ENCODE data around the gene EHMT2. TPM values are rescaled to one million over a fixed set of nuclear protein-coding genes. Genes with fewer than 3 reads are reported as not detected.

Gene EHMT2
- total RNA-seq, 1 donor from 2014 or later = 15.6 TPM

- intact Hi-C loops (cut with micrococcal nuclease) = no loop called here
- no peaks in the 10 kb centered on the region for H3K9me3 ChIP-seq (replicated peaks)
- TF ChIP-seq CTCF (IDR thresholded peaks at IDR 0.05; ENCODE audit: borderline replicate concordance) = no peak
- DNase-seq = no peak
- no peak overlapping the region for H3K27ac ChIP-seq (replicated peaks)
- H3K36me3 ChIP-seq = peaks cover 94% of the 10 kb centered on the region
- H3K27me3 ChIP-seq (ENCODE audit: low read depth) = no peaks in the 10 kb centered on the region
- H3K4me1 ChIP-seq = no peaks in the 10 kb centered on the region
- H3K4me3 ChIP-seq = no peak overlapping the region
These were observed 12.9 kb downstream of the EHMT2 start for GRCh38 chr6:31884528-31885035.

GRCh38 chr6:31883676-31884075 is 13.8 kb downstream of the EHMT2 start:
- DNase-seq = no peak
- Histone ChIP-seq H3K9me3 (replicated peaks) (no peaks in the 10 kb centered on the region), H3K4me1 (no peaks in the 10 kb centered on the region), H3K27ac (replicated peaks) (no peak overlapping the region), H3K36me3 (peaks cover 87% of the 10 kb centered on the region), H3K4me3 (no peak overlapping the region), H3K27me3 (ENCODE audit: low read depth) (no peaks in the 10 kb centered on the region)
- no peak for TF ChIP-seq CTCF (IDR thresholded peaks at IDR 0.05; ENCODE audit: borderline replicate concordance)
- intact Hi-C loops (cut with micrococcal nuclease) = no loop called here

- H3K27me3 ChIP-seq (ENCODE audit: low read depth) = no peaks in the 10 kb centered on the region
- no peak overlapping the region for H3K4me3 ChIP-seq
- H3K36me3 ChIP-seq = peaks cover 74% of the 10 kb centered on the region
- no peaks in the 10 kb centered on the region for H3K4me1 ChIP-seq
- H3K9me3 ChIP-seq (replicated peaks) = no peaks in the 10 kb centered on the region
- intact Hi-C loops (cut with micrococcal nuclease) = no loop called here
- DNase-seq = no peak
- TF ChIP-seq CTCF (IDR thresholded peaks at IDR 0.05; ENCODE audit: borderline replicate concordance) = no peak
- H3K27ac ChIP-seq (replicated peaks) = no peak overlapping the region
These were observed 15.2 kb downstream of the EHMT2 start for GRCh38 chr6:31882344-31882743.

GRCh38 chr6:31881136-31881859 is 16.2 kb downstream of the EHMT2 start:
- Histone ChIP-seq H3K4me3 (no peak overlapping the region), H3K9me3 (replicated peaks) (no peaks in the 10 kb centered on the region), H3K36me3 (peaks cover 63% of the 10 kb centered on the region), H3K27ac (replicated peaks) (no peak overlapping the region), H3K27me3 (ENCODE audit: low read depth) (no peaks in the 10 kb centered on the region), H3K4me1 (no peaks in the 10 kb centered on the region)
- no peak for DNase-seq
- intact Hi-C loops (cut with micrococcal nuclease) = no loop called here
- TF ChIP-seq CTCF (IDR thresholded peaks at IDR 0.05; ENCODE audit: borderline replicate concordance) = no peak

GRCh38 chr6:31880616-31881015 is 16.9 kb downstream of the EHMT2 start:
- intact Hi-C loops (cut with micrococcal nuclease) = no loop called here
- no peaks in the 10 kb centered on the region for H3K27me3 ChIP-seq (ENCODE audit: low read depth)
- no peak for DNase-seq
- TF ChIP-seq CTCF (IDR thresholded peaks at IDR 0.05; ENCODE audit: borderline replicate concordance) = no peak
- no peaks in the 10 kb centered on the region for H3K9me3 ChIP-seq (replicated peaks)
- H3K36me3 ChIP-seq = peaks cover 56% of the 10 kb centered on the region
- no peak overlapping the region for H3K4me3 ChIP-seq
- no peak overlapping the region for H3K27ac ChIP-seq (replicated peaks)
- no peaks in the 10 kb centered on the region for H3K4me1 ChIP-seq

Measured in left ventricle myocardium inferior (tissue), 1 donor.